NCI-H748 treated with DMSO at 0.1 percent for 48 hours (cell line): ENCODE measurements around the gene MAP4K4.

Source experiments
- DNase-seq: peaks from one replicate; lab custom pipeline; 2025; lab: John Stamatoyannopoulos, UW

The MAP4K4 gene

GRCh38 chr2:101837354-101837753, 139.8 kb downstream of the MAP4K4 start:
- DNase-seq, result no peak

- no peak for DNase-seq
These were observed 144.3 kb downstream of the MAP4K4 start for GRCh38 chr2:101841679-101842327.

GRCh38 chr2:101842471-101842870, 145.0 kb downstream of the MAP4K4 start:
- DNase-seq, result no peak

- DNase-seq, result no peak
These were observed 145.5 kb downstream of the MAP4K4 start for GRCh38 chr2:101843048-101843447.

GRCh38 chr2:101843471-101843870, 146.0 kb downstream of the MAP4K4 start:
- DNase-seq, result no peak

- DNase-seq, result no peak
These were observed 146.6 kb downstream of the MAP4K4 start for GRCh38 chr2:101844055-101844635.

- no peak for DNase-seq
These were observed 149.5 kb downstream of the MAP4K4 start for GRCh38 chr2:101846973-101847372.

- DNase-seq, result no peak
These were observed 150.3 kb downstream of the MAP4K4 start for GRCh38 chr2:101847661-101848339.

GRCh38 chr2:101848769-101849410, 151.4 kb downstream of the MAP4K4 start:
- DNase-seq, result no peak

- DNase-seq, result no peak
These were observed 152.9 kb downstream of the MAP4K4 start for GRCh38 chr2:101850450-101850849.

- no peak for DNase-seq
These were observed 153.5 kb downstream of the MAP4K4 start for GRCh38 chr2:101850991-101851390.

GRCh38 chr2:101852824-101853223, 155.3 kb downstream of the MAP4K4 start:
- no peak for DNase-seq

GRCh38 chr2:101854877-101855276, 157.4 kb downstream of the MAP4K4 start:
- no peak for DNase-seq

GRCh38 chr2:101855776-101856175, 158.3 kb downstream of the MAP4K4 start:
- no peak for DNase-seq

- DNase-seq, result no peak
These were observed 160.7 kb downstream of the MAP4K4 start for GRCh38 chr2:101858246-101858645.

- DNase-seq, result no peak
These were observed 161.4 kb downstream of the MAP4K4 start for GRCh38 chr2:101858910-101859309.

- no peak for DNase-seq
These were observed 162.1 kb downstream of the MAP4K4 start for GRCh38 chr2:101859604-101860003.

GRCh38 chr2:101860157-101860556, 162.7 kb downstream of the MAP4K4 start:
- no peak for DNase-seq

GRCh38 chr2:101860782-101861181, 163.3 kb downstream of the MAP4K4 start:
- no peak for DNase-seq

GRCh38 chr2:101861382-101861781, 163.9 kb downstream of the MAP4K4 start:
- no peak for DNase-seq

GRCh38 chr2:101863534-101863933, 166.0 kb downstream of the MAP4K4 start:
- DNase-seq, result no peak

- no peak for DNase-seq
These were observed 166.9 kb downstream of the MAP4K4 start for GRCh38 chr2:101864426-101864825.

- DNase-seq, result no peak
These were observed 171.0 kb downstream of the MAP4K4 start for GRCh38 chr2:101868525-101868924.
